HG03108 (cell line): ENCODE results near the gene CENPM.

Experiments
- ATAC-seq: cut with Tn5 transposase; IDR thresholded peaks from one replicate; pipeline ENCODE4 v1.9.1; 2021; ENCODE audit warnings: moderate library complexity; ENCODE audit not compliant: unreplicated experiment

Gene CENPM

GRCh38 chr22:41915035-41915785, 31.7 kb downstream of the CENPM start, which contains the start of gene SHISA8:
Gene SHISA8, minus strand, starts transcription at chr22:41915074. Its CDS starts 407 bp downstream, at chr22:41914667.
- no peak for ATAC-seq

- no peak for ATAC-seq
These were observed 32.3 kb downstream of the CENPM start for GRCh38 chr22:41914611-41915034.

- no peak for ATAC-seq
These were observed 33.0 kb downstream of the CENPM start for GRCh38 chr22:41913842-41914534.

- ATAC-seq, result no peak
These were observed 33.8 kb downstream of the CENPM start for GRCh38 chr22:41913040-41913719.

GRCh38 chr22:41912338-41913039, 34.5 kb downstream of the CENPM start:
- ATAC-seq, result no peak

GRCh38 chr22:41911001-41911611, 35.8 kb downstream of the CENPM start:
- no peak for ATAC-seq

GRCh38 chr22:41910050-41911000, 36.6 kb downstream of the CENPM start:
- ATAC-seq, result no peak

GRCh38 chr22:41909310-41910049, 37.5 kb downstream of the CENPM start:
- no peak for ATAC-seq

GRCh38 chr22:41908411-41909309, 38.3 kb downstream of the CENPM start:
- no peak for ATAC-seq

GRCh38 chr22:41907436-41908401, 39.2 kb downstream of the CENPM start:
- ATAC-seq, result no peak

GRCh38 chr22:41906822-41907221, 40.1 kb downstream of the CENPM start:
- no peak for ATAC-seq

GRCh38 chr22:41905411-41906202, 41.3 kb downstream of the CENPM start:
- ATAC-seq, result no peak

- ATAC-seq, result no peak
These were observed 42.2 kb downstream of the CENPM start for GRCh38 chr22:41904450-41905410.

- no peak for ATAC-seq
These were observed 44.0 kb downstream of the CENPM start for GRCh38 chr22:41902932-41903421.

- ATAC-seq, result no peak
These were observed 44.9 kb downstream of the CENPM start for GRCh38 chr22:41902016-41902415.
